ENCODE measurements around the gene MAN2B1.
A peak's percentile ranks its signal among the peaks of the same experiment; 100 is the strongest.
"Not testable (repeated sequence)": the region's sequence is repeated elsewhere in the genome, so short reads cannot be mapped to it uniquely, and the experiment has no call there.

The MAN2B1 gene

DNA sequence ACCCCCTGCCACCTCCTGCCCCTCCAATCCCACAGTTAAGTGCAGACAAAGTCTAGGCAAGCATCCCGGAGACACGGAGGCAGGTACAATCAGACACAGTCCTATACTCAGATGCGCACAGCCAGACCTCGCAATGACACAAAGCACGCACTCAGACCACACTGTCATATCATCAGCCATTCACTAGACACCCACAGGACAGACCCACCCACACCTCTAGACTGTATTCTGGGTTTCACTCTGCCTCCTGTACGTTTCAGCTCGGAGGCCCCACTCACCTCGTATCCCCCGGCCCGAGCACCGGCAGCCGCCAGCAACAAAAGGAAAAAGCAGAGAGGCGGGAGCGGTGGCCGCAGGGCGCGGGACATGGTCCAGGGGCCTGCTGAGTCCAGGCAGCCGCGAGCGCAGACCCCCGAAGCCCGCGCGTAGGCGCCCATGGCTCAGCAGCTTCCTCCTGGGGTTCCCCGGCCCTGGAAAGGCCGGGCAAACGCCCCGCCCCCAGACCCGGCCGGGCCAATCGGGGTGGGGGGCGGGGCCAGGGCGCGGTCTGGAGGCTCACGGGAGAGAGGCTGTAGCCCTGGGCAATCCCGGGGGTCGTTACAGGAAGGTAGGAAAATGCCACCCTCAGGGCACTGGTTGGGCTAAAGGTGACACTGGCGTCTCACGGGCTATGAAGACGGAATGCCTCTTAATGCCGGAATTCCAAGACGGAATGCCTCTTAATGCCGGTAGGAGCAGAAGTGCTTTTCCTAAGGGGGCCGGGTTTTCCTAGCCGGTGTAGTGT lies at the start of gene MAN2B1, which contains the start of gene WDR83:
MAN2B1 (minus strand) TSS at position 478 of the 784 bp plus-strand sequence; CDS start at position 437, 41 bp downstream.
WDR83 (plus strand) TSS at position 543 of the 784 bp plus-strand sequence. CDS start 2,984 bp downstream, outside the sequence.
- H3K36me3 ChIP-seq (ENCODE audit: control insufficient read depth in 1 of 2, insufficient read depth in 2 of 2, low read length in 2 of 2), result peaks cover 10 to 26% of the 10 kb centered on the region in 2 donors
- peaks cover 19 to 46% of the 10 kb centered on the region in 2 donors for H3K4me1 ChIP-seq (ENCODE audit: control insufficient read depth in 1 of 2, insufficient read depth in 2 of 2, low read length in 2 of 2)
- H3K4me3 ChIP-seq (ENCODE audit: low read depth in 1 of 2, low read length in 2 of 2), result peak within 1 kb of the TSS; percentile 97 to 100
- no peaks in the 10 kb centered on the region for H3K9me3 ChIP-seq (ENCODE audit: control insufficient read depth in 1 of 2, low read length in 2 of 2)
- H3K27ac ChIP-seq (ENCODE audit: low read length), result peak within 1 kb of the TSS; percentile 63
- H3K27me3 ChIP-seq (ENCODE audit: low read depth, low read length), result no peaks in the 10 kb centered on the region

DNA sequence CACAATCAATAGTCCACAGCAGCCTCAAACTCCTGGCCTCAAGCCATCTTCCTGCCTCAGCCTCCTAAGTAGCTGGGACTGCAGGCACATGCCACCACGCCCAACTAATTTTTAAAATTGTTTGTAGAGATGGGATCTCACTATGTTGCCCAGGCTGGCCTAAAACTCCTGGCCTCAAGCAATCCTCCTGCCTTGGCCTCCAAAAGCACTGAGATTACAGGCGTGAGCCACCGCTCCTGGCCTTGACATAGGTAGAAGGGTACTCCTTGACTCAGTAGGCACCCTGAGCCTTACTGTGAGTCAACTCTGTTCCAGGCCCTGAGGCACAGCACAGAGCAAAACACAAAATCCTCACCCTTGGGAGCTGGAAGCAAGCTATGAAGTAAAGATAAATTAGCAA lies 49.4 kb upstream of the MAN2B1 start:
- no peaks in the 10 kb centered on the region for H3K27me3 ChIP-seq (ENCODE audit: low read depth, low read length)
- H3K9me3 ChIP-seq (ENCODE audit: control insufficient read depth in 1 of 2, low read length in 2 of 2), result no peaks in the 10 kb centered on the region
- peaks cover 41 to 58% of the 10 kb centered on the region in 2 donors for H3K36me3 ChIP-seq (ENCODE audit: control insufficient read depth in 1 of 2, insufficient read depth in 2 of 2, low read length in 2 of 2)
- peaks cover 4 to 14% of the 10 kb centered on the region in 2 donors for H3K4me1 ChIP-seq (ENCODE audit: control insufficient read depth in 1 of 2, insufficient read depth in 2 of 2, low read length in 2 of 2)
- H3K27ac ChIP-seq (ENCODE audit: low read length), result no peak overlapping the region
- H3K4me3 ChIP-seq (ENCODE audit: low read depth in 1 of 2, low read length in 2 of 2), result no peak overlapping the region

DNA sequence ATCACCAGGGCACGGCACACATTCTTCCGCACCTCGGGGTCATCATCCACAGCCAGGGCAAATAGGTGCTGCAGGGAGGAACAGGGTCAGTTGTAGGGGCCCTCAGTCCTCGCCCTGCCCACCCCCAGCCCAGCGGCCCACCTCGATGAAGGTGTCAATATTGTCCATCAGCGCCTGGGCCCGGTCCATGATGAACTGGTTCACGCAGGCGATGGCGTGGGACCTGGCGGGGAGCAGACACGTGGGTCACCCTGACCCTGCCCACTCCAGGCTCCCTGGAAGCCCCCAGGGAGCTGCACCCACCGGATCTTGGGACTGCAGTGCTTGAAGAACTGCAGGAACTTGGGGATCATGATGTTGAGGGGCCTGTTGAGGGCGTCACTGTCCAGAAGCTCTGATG lies 48.6 kb upstream of the MAN2B1 start:
- H3K4me3 ChIP-seq (ENCODE audit: low read depth in 1 of 2, low read length in 2 of 2), result no peak overlapping the region
- no peaks in the 10 kb centered on the region for H3K9me3 ChIP-seq (ENCODE audit: control insufficient read depth in 1 of 2, low read length in 2 of 2)
- H3K4me1 ChIP-seq (ENCODE audit: control insufficient read depth in 1 of 2, insufficient read depth in 2 of 2, low read length in 2 of 2), result peaks cover 0 to 6% of the 10 kb centered on the region in 2 donors
- no peaks in the 10 kb centered on the region for H3K27me3 ChIP-seq (ENCODE audit: low read depth, low read length)
- H3K36me3 ChIP-seq (ENCODE audit: control insufficient read depth in 1 of 2, insufficient read depth in 2 of 2, low read length in 2 of 2), result peaks cover 47 to 67% of the 10 kb centered on the region in 2 donors
- no peak overlapping the region for H3K27ac ChIP-seq (ENCODE audit: low read length)

DNA sequence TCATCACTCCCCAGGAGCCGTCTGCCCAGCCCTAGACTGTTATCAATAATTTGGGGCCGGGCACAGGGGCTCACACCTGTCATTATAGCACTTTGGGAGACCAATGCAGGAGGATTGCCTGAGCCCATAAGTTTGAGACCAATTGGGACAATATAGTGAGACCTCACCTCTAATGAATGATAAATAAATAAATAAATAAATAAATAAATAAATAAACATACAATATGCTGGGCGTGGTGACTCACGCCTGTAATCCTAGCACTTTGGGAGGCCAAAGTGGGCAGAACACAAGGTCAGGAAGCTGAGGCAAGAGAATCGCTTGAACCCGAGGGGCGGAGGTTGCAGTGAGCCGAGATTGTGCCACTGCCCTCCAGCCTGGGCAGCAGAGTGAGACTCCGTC lies 46.8 kb upstream of the MAN2B1 start:
- not testable (repeated sequence) for H3K4me1 ChIP-seq (ENCODE audit: control insufficient read depth in 1 of 2, insufficient read depth in 2 of 2, low read length in 2 of 2); H3K27me3 ChIP-seq (ENCODE audit: low read depth, low read length); H3K4me3 ChIP-seq (ENCODE audit: low read depth in 1 of 2, low read length in 2 of 2); H3K27ac ChIP-seq (ENCODE audit: low read length); H3K9me3 ChIP-seq (ENCODE audit: control insufficient read depth in 1 of 2, low read length in 2 of 2)
- H3K36me3 ChIP-seq (ENCODE audit: control insufficient read depth in 1 of 2, insufficient read depth in 2 of 2, low read length in 2 of 2), result peaks cover 46 to 71% of the 10 kb centered on the region in 2 donors

DNA sequence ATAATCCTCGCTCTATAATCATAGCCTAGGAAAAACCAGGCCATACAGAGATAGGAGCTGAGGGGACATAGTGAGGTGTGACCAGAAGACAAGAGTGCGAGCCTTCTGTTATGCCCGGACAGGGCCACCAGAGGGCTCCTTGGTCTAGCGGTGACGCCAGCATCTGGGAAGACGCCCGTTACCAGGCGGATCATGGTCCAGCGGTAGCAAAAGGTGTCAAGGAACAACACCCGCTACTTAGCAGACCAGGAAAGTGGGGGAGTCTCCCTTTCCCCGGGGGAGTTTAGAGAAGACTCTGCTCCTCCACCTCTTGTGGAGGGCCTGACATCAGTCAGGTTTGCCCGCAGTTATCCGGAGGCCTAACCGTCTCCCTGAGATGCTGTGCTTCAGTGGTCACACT lies 45.5 kb upstream of the MAN2B1 start:
- not testable (repeated sequence) for H3K27ac ChIP-seq (ENCODE audit: low read length); H3K9me3 ChIP-seq (ENCODE audit: control insufficient read depth in 1 of 2, low read length in 2 of 2); H3K27me3 ChIP-seq (ENCODE audit: low read depth, low read length); H3K4me3 ChIP-seq (ENCODE audit: low read depth in 1 of 2, low read length in 2 of 2); H3K4me1 ChIP-seq (ENCODE audit: control insufficient read depth in 1 of 2, insufficient read depth in 2 of 2, low read length in 2 of 2)
- peaks cover 46 to 71% of the 10 kb centered on the region in 2 donors for H3K36me3 ChIP-seq (ENCODE audit: control insufficient read depth in 1 of 2, insufficient read depth in 2 of 2, low read length in 2 of 2)

DNA sequence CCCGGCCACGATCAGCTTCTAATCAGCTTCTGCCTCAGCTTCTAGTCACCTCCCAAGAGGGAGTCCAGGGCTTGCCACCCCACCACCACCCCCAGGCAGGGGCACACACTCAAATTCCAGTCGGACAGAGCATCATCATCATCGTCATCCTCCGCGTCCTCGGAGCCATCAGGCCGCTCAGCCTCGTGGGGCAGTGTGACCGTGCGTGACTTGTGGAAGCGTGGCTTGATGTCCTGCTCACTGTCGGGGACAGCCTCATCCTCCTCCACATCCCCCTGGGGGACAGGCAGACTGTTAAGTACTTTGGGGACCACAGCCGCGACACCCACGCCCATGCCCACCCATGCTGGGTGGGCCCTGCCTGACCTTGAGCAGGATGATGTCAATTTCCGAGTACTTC lies 44.6 kb upstream of the MAN2B1 start:
- H3K4me1 ChIP-seq (ENCODE audit: control insufficient read depth in 1 of 2, insufficient read depth in 2 of 2, low read length in 2 of 2), result no peaks in the 10 kb centered on the region
- no peak overlapping the region for H3K4me3 ChIP-seq (ENCODE audit: low read depth in 1 of 2, low read length in 2 of 2)
- H3K27me3 ChIP-seq (ENCODE audit: low read depth, low read length), result no peaks in the 10 kb centered on the region
- H3K27ac ChIP-seq (ENCODE audit: low read length), result no peak overlapping the region
- no peaks in the 10 kb centered on the region for H3K9me3 ChIP-seq (ENCODE audit: control insufficient read depth in 1 of 2, low read length in 2 of 2)
- H3K36me3 ChIP-seq (ENCODE audit: control insufficient read depth in 1 of 2, insufficient read depth in 2 of 2, low read length in 2 of 2), result peaks cover 46 to 74% of the 10 kb centered on the region in 2 donors

DNA sequence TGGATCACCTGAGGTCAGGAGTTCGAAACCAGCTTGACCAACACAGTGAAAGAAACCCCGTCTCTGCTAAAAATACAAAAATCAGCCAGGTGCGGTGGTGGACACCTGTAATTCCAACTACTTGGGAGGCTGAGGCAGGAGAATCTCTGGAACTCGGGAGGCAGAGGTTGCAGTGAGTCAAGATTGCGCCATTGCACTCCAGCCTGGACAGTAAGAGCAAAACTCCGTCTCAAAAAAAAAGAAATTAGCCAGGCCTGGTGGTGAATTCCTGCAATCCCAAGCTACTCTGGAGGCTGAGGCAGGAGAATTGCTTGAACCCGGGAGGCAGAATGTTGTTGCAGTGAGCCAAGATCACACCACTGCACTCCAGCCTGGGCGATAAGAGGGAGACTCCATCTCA lies 42.1 kb upstream of the MAN2B1 start:
- Histone ChIP-seq H3K4me3 (ENCODE audit: low read depth in 1 of 2, low read length in 2 of 2) (no peak overlapping the region), H3K4me1 (ENCODE audit: control insufficient read depth in 1 of 2, insufficient read depth in 2 of 2, low read length in 2 of 2) (no peaks in the 10 kb centered on the region), H3K9me3 (ENCODE audit: control insufficient read depth in 1 of 2, low read length in 2 of 2) (no peaks in the 10 kb centered on the region), H3K27me3 (ENCODE audit: low read depth, low read length) (no peaks in the 10 kb centered on the region), H3K36me3 (ENCODE audit: control insufficient read depth in 1 of 2, insufficient read depth in 2 of 2, low read length in 2 of 2) (peaks cover 42 to 74% of the 10 kb centered on the region in 2 donors), H3K27ac (ENCODE audit: low read length) (no peak overlapping the region)

DNA sequence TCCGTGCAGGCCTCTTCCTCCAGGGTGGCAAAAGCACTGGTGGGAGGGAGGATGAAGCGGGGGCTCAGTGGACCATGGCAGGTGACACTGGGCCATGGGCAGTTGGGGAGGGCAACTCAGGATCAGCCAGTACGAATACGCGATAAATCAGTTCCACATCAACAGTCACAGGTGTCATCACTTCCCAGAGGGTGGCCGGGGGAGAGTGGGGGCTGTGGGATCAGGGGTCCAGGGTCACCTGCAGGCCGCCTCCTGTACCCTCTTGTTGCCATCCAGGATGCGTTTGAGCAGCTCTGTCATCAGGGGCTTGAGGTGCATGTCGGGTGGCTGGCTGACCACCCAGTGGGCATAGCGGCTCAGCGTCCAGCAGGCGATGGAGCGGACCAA lies 39.8 kb upstream of the MAN2B1 start:
- Histone ChIP-seq H3K27me3 (ENCODE audit: low read depth, low read length) (no peaks in the 10 kb centered on the region), H3K4me1 (ENCODE audit: control insufficient read depth in 1 of 2, insufficient read depth in 2 of 2, low read length in 2 of 2) (no peaks in the 10 kb centered on the region), H3K9me3 (ENCODE audit: control insufficient read depth in 1 of 2, low read length in 2 of 2) (no peaks in the 10 kb centered on the region), H3K36me3 (ENCODE audit: control insufficient read depth in 1 of 2, insufficient read depth in 2 of 2, low read length in 2 of 2) (peaks cover 43 to 86% of the 10 kb centered on the region in 2 donors), H3K27ac (ENCODE audit: low read length) (no peak overlapping the region), H3K4me3 (ENCODE audit: low read depth in 1 of 2, low read length in 2 of 2) (no peak overlapping the region)

DNA sequence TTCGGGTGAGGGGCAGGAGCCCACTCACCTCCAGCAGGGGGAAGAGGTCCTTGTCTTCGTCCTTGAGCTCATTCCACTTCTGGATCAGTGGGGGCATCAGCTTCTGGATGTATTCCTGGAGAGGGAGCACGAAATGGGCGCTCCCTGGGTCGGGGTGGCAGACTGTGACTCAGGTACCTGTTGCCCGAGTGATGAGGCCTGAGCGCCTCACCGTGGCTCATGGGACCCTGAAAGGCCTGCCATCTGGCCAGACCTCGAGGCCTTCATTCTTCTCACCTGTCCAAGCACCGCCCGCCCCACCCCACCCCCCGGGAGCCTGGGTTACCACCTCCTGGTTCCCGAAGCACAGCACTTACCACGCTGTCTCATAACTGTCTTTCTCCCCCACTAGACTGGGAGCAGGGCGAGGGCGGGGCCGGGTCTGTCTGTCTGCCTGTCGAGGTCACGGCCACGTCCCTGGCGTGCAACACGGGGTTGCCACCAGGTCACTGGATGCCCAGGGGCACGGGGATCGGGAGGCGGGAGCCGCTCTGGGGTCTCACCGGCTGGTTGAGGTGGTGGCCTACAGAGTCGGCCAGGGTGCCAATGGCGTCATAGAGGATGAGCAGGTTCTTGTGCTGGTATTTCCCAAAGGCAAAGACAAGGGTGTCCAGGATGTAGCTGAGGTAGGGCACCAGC lies 39.3 kb upstream of the MAN2B1 start:
- Histone ChIP-seq H3K27me3 (ENCODE audit: low read depth, low read length) (no peaks in the 10 kb centered on the region), H3K9me3 (ENCODE audit: control insufficient read depth in 1 of 2, low read length in 2 of 2) (no peaks in the 10 kb centered on the region), H3K4me3 (ENCODE audit: low read depth in 1 of 2, low read length in 2 of 2) (no peak overlapping the region), H3K4me1 (ENCODE audit: control insufficient read depth in 1 of 2, insufficient read depth in 2 of 2, low read length in 2 of 2) (no peaks in the 10 kb centered on the region), H3K36me3 (ENCODE audit: control insufficient read depth in 1 of 2, insufficient read depth in 2 of 2, low read length in 2 of 2) (peaks cover 44 to 86% of the 10 kb centered on the region in 2 donors), H3K27ac (ENCODE audit: low read length) (no peak overlapping the region)

DNA sequence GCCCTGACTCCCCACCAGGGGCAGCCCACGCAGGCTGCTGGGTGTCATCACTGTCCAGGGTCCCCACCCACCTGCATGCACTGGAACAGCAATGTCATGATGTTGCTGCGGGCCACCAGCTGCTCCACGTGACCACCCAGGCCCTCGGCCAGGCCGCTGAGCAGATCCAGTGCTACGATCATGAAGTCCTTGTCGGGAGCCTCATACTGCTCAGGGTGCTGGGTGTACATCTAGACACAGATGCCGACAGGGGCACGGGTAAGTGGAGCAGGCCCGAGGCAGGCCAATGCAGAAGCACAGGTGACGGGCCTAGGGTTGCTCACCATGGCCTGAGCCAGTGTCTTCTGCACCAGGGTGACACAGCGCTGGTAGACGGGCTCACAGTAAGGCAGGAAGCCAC lies 38.6 kb upstream of the MAN2B1 start:
- no peak overlapping the region for H3K4me3 ChIP-seq (ENCODE audit: low read depth in 1 of 2, low read length in 2 of 2)
- H3K4me1 ChIP-seq (ENCODE audit: control insufficient read depth in 1 of 2, insufficient read depth in 2 of 2, low read length in 2 of 2), result no peaks in the 10 kb centered on the region
- H3K9me3 ChIP-seq (ENCODE audit: control insufficient read depth in 1 of 2, low read length in 2 of 2), result no peaks in the 10 kb centered on the region
- H3K27ac ChIP-seq (ENCODE audit: low read length), result no peak overlapping the region
- peaks cover 42 to 85% of the 10 kb centered on the region in 2 donors for H3K36me3 ChIP-seq (ENCODE audit: control insufficient read depth in 1 of 2, insufficient read depth in 2 of 2, low read length in 2 of 2)
- no peaks in the 10 kb centered on the region for H3K27me3 ChIP-seq (ENCODE audit: low read depth, low read length)

DNA sequence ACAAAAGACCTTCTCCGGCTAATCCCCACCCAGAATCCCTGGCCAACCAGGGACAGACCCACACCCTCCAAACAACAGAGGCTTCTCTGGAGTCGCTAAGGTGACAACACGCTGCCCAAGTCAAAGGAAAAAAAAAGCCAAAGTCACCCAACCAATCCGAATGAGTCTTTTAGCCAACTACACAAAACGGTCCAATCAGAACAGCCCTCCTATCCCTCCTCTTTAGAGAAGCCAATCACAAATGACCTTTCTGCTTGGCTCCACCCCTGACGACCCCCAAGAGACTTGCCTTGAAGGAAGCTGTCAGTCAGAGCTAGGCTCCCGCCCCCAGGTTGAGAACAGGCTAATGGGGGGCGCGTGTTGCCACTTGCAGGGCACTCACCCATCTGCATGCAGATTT lies 36.5 kb upstream of the MAN2B1 start:
- no peaks in the 10 kb centered on the region for H3K4me1 ChIP-seq (ENCODE audit: control insufficient read depth in 1 of 2, insufficient read depth in 2 of 2, low read length in 2 of 2)
- H3K27ac ChIP-seq (ENCODE audit: low read length), result no peak overlapping the region
- H3K27me3 ChIP-seq (ENCODE audit: low read depth, low read length), result no peaks in the 10 kb centered on the region
- no peaks in the 10 kb centered on the region for H3K9me3 ChIP-seq (ENCODE audit: control insufficient read depth in 1 of 2, low read length in 2 of 2)
- H3K36me3 ChIP-seq (ENCODE audit: control insufficient read depth in 1 of 2, insufficient read depth in 2 of 2, low read length in 2 of 2), result peaks cover 43 to 74% of the 10 kb centered on the region in 2 donors
- H3K4me3 ChIP-seq (ENCODE audit: low read depth in 1 of 2, low read length in 2 of 2), result no peak overlapping the region

Data from muscle layer of duodenum (tissue), 2 donors.